SJSA1 (cell line): Measurements from ENCODE around the gene CBX8. TPM values are rescaled to one million over a fixed set of nuclear protein-coding genes. Genes with fewer than 3 reads are reported as not detected.
A peak's percentile ranks its signal among the peaks of the same experiment; 100 is the strongest.

ENCODE experiments used
- DNase-seq, 2 experiments: peaks; one replicate each; pipeline ENCODE4 v3.0.0-alpha.2; 2015 to 2020; ENCODE audit warnings: low spot score in 2 of 2, low read depth in 1 of 2
- H3K27ac ChIP-seq: fragments of 250-450 bp; sonication (Bioruptor Pico); 2 replicates; pipeline ENCODE4 v1.5.1; 2020; ENCODE audit warnings: mild to moderate bottlenecking, moderate library complexity
- H3K27me3 ChIP-seq: fragments of 250-450 bp; sonication (Bioruptor Pico); replicated peaks from 2 replicates; pipeline ENCODE4 v1.5.1; 2020; ENCODE audit warnings: mild to moderate bottlenecking, moderate library complexity
- H3K36me3 ChIP-seq: fragments of 250-450 bp; sonication (Bioruptor Pico); 2 replicates; pipeline ENCODE4 v1.5.1; 2020; ENCODE audit warnings: mild to moderate bottlenecking
- H3K4me1 ChIP-seq: fragments of 250-450 bp; sonication (Bioruptor Pico); replicated peaks from 2 replicates; pipeline ENCODE4 v1.6.1; 2021; ENCODE audit warnings: mild to moderate bottlenecking
- H3K4me3 ChIP-seq: fragments of 250-450 bp; sonication (Bioruptor Pico); 2 replicates; pipeline ENCODE4 v1.5.1; 2020; ENCODE audit warnings: mild to moderate bottlenecking
- H3K9me3 ChIP-seq: fragments of 250-450 bp; sonication (Bioruptor Pico); replicated peaks from 2 replicates; pipeline ENCODE4 v1.5.1; 2020; ENCODE audit warnings: mild to moderate bottlenecking
- total RNA-seq: library from RNA; depleted of rRNA; stranded (reverse); fragments of >200 nt; shearing (Covaris generic); gene quantifications from 2 replicates; pipeline ENCODE4 v1.2.3, GENCODE V29; 2014

CBX8 gene
- total RNA-seq, 1 experiment from 2014 or later = 21.0 TPM

- Histone ChIP-seq H3K27ac (no peak overlapping the region), H3K4me1 (peaks cover 37% of the 10 kb centered on the region), H3K27me3 (peaks cover 69% of the 10 kb centered on the region), H3K9me3 (no peaks in the 10 kb centered on the region), H3K4me3 (peak overlapping the region; percentile 24), H3K36me3 (no peaks in the 10 kb centered on the region)
- peak in 1 of 2 experiments; percentile 79 for DNase-seq
Observed at GRCh38 chr17:79810130-79811010, 13.5 kb upstream of the CBX8 start.

GRCh38 chr17:79809530-79810129, 12.8 kb upstream of the CBX8 start:
- Histone ChIP-seq H3K4me1 (peaks cover 37% of the 10 kb centered on the region), H3K36me3 (no peaks in the 10 kb centered on the region), H3K9me3 (no peaks in the 10 kb centered on the region), H3K27me3 (peaks cover 76% of the 10 kb centered on the region), H3K4me3 (peak overlapping the region; percentile 24), H3K27ac (no peak overlapping the region)
- no peak for DNase-seq

- DNase-seq = no peak
- H3K27me3 ChIP-seq = peaks cover 83% of the 10 kb centered on the region
- no peak overlapping the region for H3K27ac ChIP-seq
- no peaks in the 10 kb centered on the region for H3K36me3 ChIP-seq
- peaks cover 42% of the 10 kb centered on the region for H3K4me1 ChIP-seq
- peaks cover 1% of the 10 kb centered on the region for H3K9me3 ChIP-seq
- no peak overlapping the region for H3K4me3 ChIP-seq
Observed at GRCh38 chr17:79808763-79809529, 12.1 kb upstream of the CBX8 start.

- Histone ChIP-seq H3K9me3 (peaks cover 14% of the 10 kb centered on the region), H3K36me3 (no peaks in the 10 kb centered on the region), H3K4me3 (no peak overlapping the region), H3K27ac (no peak overlapping the region), H3K4me1 (peaks cover 39% of the 10 kb centered on the region), H3K27me3 (peaks cover 91% of the 10 kb centered on the region)
- no peak for DNase-seq
Observed at GRCh38 chr17:79806863-79807720, 10.2 kb upstream of the CBX8 start.

- Histone ChIP-seq H3K4me1 (peaks cover 32% of the 10 kb centered on the region), H3K27ac (no peak overlapping the region), H3K9me3 (peaks cover 14% of the 10 kb centered on the region), H3K27me3 (peaks cover 91% of the 10 kb centered on the region), H3K36me3 (no peaks in the 10 kb centered on the region), H3K4me3 (no peak overlapping the region)
- DNase-seq = no peak
Observed at GRCh38 chr17:79806446-79806760, 9.5 kb upstream of the CBX8 start.

GRCh38 chr17:79804856-79805696, 8.2 kb upstream of the CBX8 start:
- no peak overlapping the region for H3K4me3 ChIP-seq
- H3K4me1 ChIP-seq = peaks cover 33% of the 10 kb centered on the region
- H3K27me3 ChIP-seq = peaks cover 94% of the 10 kb centered on the region
- no peak overlapping the region for H3K27ac ChIP-seq
- DNase-seq = no peak
- H3K9me3 ChIP-seq = peaks cover 14% of the 10 kb centered on the region
- H3K36me3 ChIP-seq = no peaks in the 10 kb centered on the region

GRCh38 chr17:79803997-79804855, 7.3 kb upstream of the CBX8 start:
- Histone ChIP-seq H3K27me3 (peaks cover 99% of the 10 kb centered on the region), H3K4me1 (peaks cover 38% of the 10 kb centered on the region), H3K4me3 (peak overlapping the region; percentile 18), H3K27ac (no peak overlapping the region), H3K9me3 (peaks cover 14% of the 10 kb centered on the region), H3K36me3 (no peaks in the 10 kb centered on the region)
- DNase-seq = peak in 1 of 2 experiments; percentile 57

- no peaks in the 10 kb centered on the region for H3K36me3 ChIP-seq
- H3K4me3 ChIP-seq = no peak overlapping the region
- no peak overlapping the region for H3K27ac ChIP-seq
- H3K27me3 ChIP-seq = peaks cover 99% of the 10 kb centered on the region
- DNase-seq = no peak
- peaks cover 14% of the 10 kb centered on the region for H3K9me3 ChIP-seq
- H3K4me1 ChIP-seq = peaks cover 45% of the 10 kb centered on the region
Observed at GRCh38 chr17:79803421-79803996, 6.6 kb upstream of the CBX8 start.

- H3K27ac ChIP-seq = no peak overlapping the region
- no peak for DNase-seq
- H3K4me3 ChIP-seq = no peak overlapping the region
- peaks cover 51% of the 10 kb centered on the region for H3K4me1 ChIP-seq
- H3K9me3 ChIP-seq = peaks cover 18% of the 10 kb centered on the region
- peaks cover 99% of the 10 kb centered on the region for H3K27me3 ChIP-seq
- no peaks in the 10 kb centered on the region for H3K36me3 ChIP-seq
Observed at GRCh38 chr17:79802736-79803420, 6.0 kb upstream of the CBX8 start.

GRCh38 chr17:79802039-79802735, 5.3 kb upstream of the CBX8 start:
- Histone ChIP-seq H3K27me3 (peaks cover 94% of the 10 kb centered on the region), H3K27ac (no peak overlapping the region), H3K4me1 (peaks cover 54% of the 10 kb centered on the region), H3K4me3 (no peak overlapping the region), H3K36me3 (no peaks in the 10 kb centered on the region), H3K9me3 (peaks cover 18% of the 10 kb centered on the region)
- DNase-seq = no peak
